CD14-positive monocyte (primary cell): ENCODE results near the gene CYP2A6. TPM values are rescaled to one million over a fixed set of nuclear protein-coding genes. Genes with fewer than 3 reads are reported as not detected.
A peak's percentile ranks its signal among the peaks of the same experiment; 100 is the strongest.
"Not testable (repeated sequence)": the region's sequence is repeated elsewhere in the genome, so short reads cannot be mapped to it uniquely, and the experiment has no call there.

ENCODE experiments used
- DNase-seq, 3 donors: peaks; one replicate each; pipeline ENCODE4 v3.0.0-alpha.2; 2011 to 2022
- H2AFZ ChIP-seq: 2 replicates; pipeline ENCODE4 v1.6.0; 2012; ENCODE audit warnings: mild to moderate bottlenecking, low read depth, low read length, inconsistent platforms; ENCODE audit not compliant: insufficient read depth, poor library complexity, severe bottlenecking
- H3K27ac ChIP-seq, 2 donors: 1 replicate in 1 of 2; 2 replicates in 1 of 2; pipeline ENCODE4 v1.5.1; 2012 to 2013; ENCODE audit warnings: low read length in 2 of 2, control low read depth in 1 of 2, inconsistent platforms in 1 of 2, low read depth in 1 of 2, mild to moderate bottlenecking in 1 of 2
- H3K27me3 ChIP-seq, 2 donors: one replicate each; pipeline versions ENCODE4 v1.6.0 to v1.6.1; 2011 to 2013; ENCODE audit warnings: low read length in 2 of 2; ENCODE audit not compliant: control insufficient read depth in 2 of 2, insufficient read depth in 2 of 2
- H3K36me3 ChIP-seq, 2 donors: replicated peaks in 1 of 2; 1 replicate in 1 of 2; 2 replicates in 1 of 2; pipeline versions ENCODE4 v1.5.1 to v1.6.1; 2012 to 2013; ENCODE audit warnings: low read length in 2 of 2, control low read depth in 1 of 2, inconsistent platforms in 1 of 2, mild to moderate bottlenecking in 1 of 2; ENCODE audit not compliant: insufficient read depth in 2 of 2, control insufficient read depth in 1 of 2
- H3K4me1 ChIP-seq, 2 donors: 1 replicate in 1 of 2; 2 replicates in 1 of 2; pipeline versions ENCODE4 v1.5.1 to v1.6.1; 2012 to 2013; ENCODE audit warnings: low read length in 2 of 2, control low read depth in 1 of 2, inconsistent platforms in 1 of 2, mild to moderate bottlenecking in 1 of 2, moderate library complexity in 1 of 2; ENCODE audit not compliant: insufficient read depth in 2 of 2, control insufficient read depth in 1 of 2
- H3K4me2 ChIP-seq: replicated peaks from 2 replicates; pipeline ENCODE3; 2012; ENCODE audit warnings: low read length, moderate library complexity, mild to moderate bottlenecking; ENCODE audit not compliant: poor library complexity, severe bottlenecking; ENCODE audit errors: extremely low read depth
- H3K4me3 ChIP-seq, 3 experiments: fragments of 200-600 bp in 1 of 3; sonication (generic) in 1 of 3; replicated peaks in 1 of 3; 1 replicate in 2 of 3; 2 replicates in 1 of 3; pipeline ENCODE4 v1.5.1; 2011 to 2013; ENCODE audit warnings: low read length in 3 of 3, mild to moderate bottlenecking in 3 of 3, control low read depth in 2 of 3, low read depth in 2 of 3, inconsistent platforms in 1 of 3, moderate library complexity in 1 of 3
- H3K79me2 ChIP-seq: 2 replicates; pipeline ENCODE4 v1.6.0; 2012; ENCODE audit warnings: mild to moderate bottlenecking, control low read depth, inconsistent platforms, low read length, moderate library complexity; ENCODE audit not compliant: insufficient read depth
- H3K9ac ChIP-seq: 2 replicates; pipeline ENCODE4 v1.6.0; 2017; ENCODE audit warnings: low read length, mild to moderate bottlenecking; ENCODE audit not compliant: insufficient read depth, poor library complexity, severe bottlenecking
- H3K9me3 ChIP-seq, 2 donors: replicated peaks in 1 of 2; 1 replicate in 1 of 2; 2 replicates in 1 of 2; pipeline versions ENCODE4 v1.5.1 to v1.6.1; 2012 to 2013; ENCODE audit warnings: low read length in 2 of 2, control low read depth in 1 of 2; ENCODE audit not compliant: control insufficient read depth in 1 of 2, insufficient read depth in 1 of 2
- H4K20me1 ChIP-seq: 2 replicates; pipeline ENCODE4 v1.6.0; 2012; ENCODE audit warnings: mild to moderate bottlenecking, low read length, control low read depth, moderate library complexity; ENCODE audit not compliant: insufficient read depth
- H3K27ac Mint-ChIP-seq, 7 donors: one replicate each; pipeline ENCODE4 v1.8.0; 2020; ENCODE audit warnings: mild to moderate bottlenecking in 7 of 7, mixed read lengths in 7 of 7, moderate library complexity in 6 of 7, inconsistent platforms in 2 of 7
- H3K27me3 Mint-ChIP-seq, 3 donors: one replicate each; pipeline ENCODE4 v1.8.0; 2021 to 2022; ENCODE audit warnings: low read depth in 3 of 3, mild to moderate bottlenecking in 3 of 3, mixed read lengths in 3 of 3, moderate library complexity in 3 of 3, inconsistent platforms in 1 of 3
- H3K36me3 Mint-ChIP-seq, 2 donors: one replicate each; pipeline ENCODE4 v1.8.0; 2020; ENCODE audit warnings: mixed read lengths in 2 of 2, inconsistent platforms in 1 of 2, mild to moderate bottlenecking in 1 of 2
- H3K4me1 Mint-ChIP-seq: one replicate; pipeline ENCODE4 v1.8.0; 2020; ENCODE audit warnings: mild to moderate bottlenecking, mixed read lengths
- H3K4me3 Mint-ChIP-seq, 2 donors: one replicate each; pipeline ENCODE4 v1.8.0; 2020; ENCODE audit warnings: mild to moderate bottlenecking in 2 of 2, mixed read lengths in 2 of 2, moderate library complexity in 1 of 2
- H3K9me3 Mint-ChIP-seq, 7 donors: one replicate each; pipeline ENCODE4 v1.8.0; 2020 to 2022; ENCODE audit warnings: mixed read lengths in 7 of 7, mild to moderate bottlenecking in 6 of 7, moderate library complexity in 6 of 7, inconsistent platforms in 2 of 7
- CTCF ChIP-seq: fragments of 200-600 bp; IDR thresholded peaks from one replicate; pipeline ENCODE4 v1.8.0; 2022; ENCODE audit warnings: antibody characterized with exemption, mild to moderate bottlenecking
- WGBS: methylation state at CpG from one replicate; pipeline ENCODE4 v1.1.5; 2013; ENCODE audit warnings: missing lambda C conversion rate; ENCODE audit not compliant: insufficient coverage; 5-methylcytosine and 5-hydroxymethylcytosine counted together
- intact Hi-C, 2 donors: fragments of 100-400 bp; cut with micrococcal nuclease; formaldehyde crosslinking; loops; one replicate each; pipeline versions ENCODE4 v1.15.0 to v1.15.1; 2023
- polyA plus RNA-seq, 3 donors: library from polyadenylated mRNA; depleted of rRNA in 1 of 3; unstranded in 2 of 3; stranded (reverse) in 1 of 3; fragments of 300-500 nt in 2 of 3; fragments of >200 nt in 1 of 3; fragmentation: Illumina TruSeq in 2 of 3; gene quantifications; 1 replicate in 2 of 3; 2 replicates in 1 of 3; pipeline ENCODE4 v1.2.3, GENCODE V29; 2012 to 2021

CYP2A6 gene
- polyA plus RNA-seq, 3 donors: not detected

GRCh38 chr19:40811478-40812341 is 38.5 kb downstream of the CYP2A6 start:
- H2AFZ ChIP-seq: peak overlapping the region; percentile 63
- peak overlapping the region; percentile 89 to 95 for H3K4me3 Mint-ChIP-seq
- peak overlapping the region; percentile 54 to 78 (median 59) for H3K4me3 ChIP-seq
- peaks cover 23 to 28% of the 10 kb centered on the region in 2 donors for H3K36me3 ChIP-seq
- peaks cover 18% of the 10 kb centered on the region for H3K79me2 ChIP-seq
- H3K9me3 Mint-ChIP-seq: peaks cover 0 to 1% (median 0%) of the 10 kb centered on the region in 7 donors
- H3K36me3 Mint-ChIP-seq: peaks cover 25 to 31% of the 10 kb centered on the region in 2 donors
- H3K9ac ChIP-seq: no peak overlapping the region
- peak overlapping the region in 6 of 7 donors; percentile 12 to 97 (median 72) for H3K27ac Mint-ChIP-seq
- intact Hi-C loops: loop anchor here (5.0 kb wide), 2 partner anchors 34 to 321 kb away; partner anchors contain the start of genes MIA (in 1 of the 2) and RAB4B (in 1 of the 2)
- TF ChIP-seq CTCF: no peak
- H3K4me1 Mint-ChIP-seq: peaks cover 46% of the 10 kb centered on the region
- peaks cover 0 to 5% of the 10 kb centered on the region in 2 donors for H3K27me3 ChIP-seq
- H4K20me1 ChIP-seq: peaks cover 34% of the 10 kb centered on the region
- WGBS: 0% methylated on average over 12 of the region's 35 CpGs
- H3K27me3 Mint-ChIP-seq: peaks cover 11 to 30% (median 22%) of the 10 kb centered on the region in 3 donors
- H3K27ac ChIP-seq: peak overlapping the region in 1 of 2 donors; percentile 31
- peaks cover 25 to 36% of the 10 kb centered on the region in 2 donors for H3K4me1 ChIP-seq
- H3K4me2 ChIP-seq: peak overlapping the region; percentile 69
- DNase-seq: no peak
- H3K9me3 ChIP-seq: no peaks in the 10 kb centered on the region

- H3K4me1 ChIP-seq: peaks cover 34 to 45% of the 10 kb centered on the region in 2 donors
These were observed 39.4 kb downstream of the CYP2A6 start for GRCh38 chr19:40810649-40811408.

More at GRCh38 chr19:40810649-40811408, 39.4 kb downstream of the CYP2A6 start:
- Histone ChIP-seq H3K79me2 (peaks cover 27% of the 10 kb centered on the region), H3K4me3 (peak overlapping the region; percentile 54 to 78 (median 59)), H4K20me1 (peaks cover 43% of the 10 kb centered on the region), H3K27ac (peak overlapping the region; percentile 48 to 59), H3K9ac (peak overlapping the region; percentile 15), H3K4me2 (peak overlapping the region; percentile 71), H2AFZ (peak overlapping the region; percentile 63), H3K36me3 (peaks cover 23 to 33% of the 10 kb centered on the region in 2 donors)
- Mint-ChIP-seq H3K4me1 (peaks cover 54% of the 10 kb centered on the region), H3K27ac (peak overlapping the region; percentile 85 to 98 (median 95)), H3K27me3 (peaks cover 12 to 28% (median 22%) of the 10 kb centered on the region in 3 donors), H3K4me3 (peak overlapping the region; percentile 89 to 95), H3K36me3 (peaks cover 26 to 36% of the 10 kb centered on the region in 2 donors)
- intact Hi-C loops: loop anchor here (5.0 kb wide), 2 partner anchors 34 to 321 kb away; partner anchors contain the start of genes MIA (in 1 of the 2) and RAB4B (in 1 of the 2)
- 0% methylated on average over 9 of the region's 65 CpGs for WGBS
- not testable (repeated sequence) for H3K9me3 ChIP-seq, H3K27me3 ChIP-seq, H3K9me3 Mint-ChIP-seq
- peak; percentile 34 to 62 (median 62) for DNase-seq
